ENCODE measurements around the gene CNIH1. TPM values are rescaled to one million over a fixed set of nuclear protein-coding genes. Genes with fewer than 3 reads are reported as not detected.
"Not testable (repeated sequence)": the region's sequence is repeated elsewhere in the genome, so short reads cannot be mapped to it uniquely, and the experiment has no call there.

CNIH1 gene
- total RNA-seq, 1 donor from 2014 or later: 101 TPM

- ATAC-seq: no peak
- intact Hi-C loops (cut with DNase I): no loop called here
- no peak for TF ChIP-seq CTCF (IDR thresholded peaks at IDR 0.05)
Observed at GRCh38 chr14:54411371-54411770, 29.8 kb downstream of the CNIH1 start.

GRCh38 chr14:54410215-54410614, 31.0 kb downstream of the CNIH1 start:
- H3K9me3 ChIP-seq: no peaks in the 10 kb centered on the region
- intact Hi-C loops (cut with DNase I): no loop called here
- no peak for TF ChIP-seq CTCF (IDR thresholded peaks at IDR 0.05)
- H3K27me3 ChIP-seq (ENCODE audit: low read depth): no peaks in the 10 kb centered on the region
- DNase-seq: no peak
- no peak overlapping the region for H3K4me3 ChIP-seq
- H3K4me1 ChIP-seq: no peaks in the 10 kb centered on the region
- H3K27ac ChIP-seq: no peak overlapping the region
- ATAC-seq: no peak
- no peaks in the 10 kb centered on the region for H3K36me3 ChIP-seq

More at GRCh38 chr14:54411371-54411770, 29.8 kb downstream of the CNIH1 start:
- no peaks in the 10 kb centered on the region for H3K27me3 ChIP-seq (ENCODE audit: low read depth)
- H3K9me3 ChIP-seq: no peaks in the 10 kb centered on the region
- DNase-seq: no peak
- no peak overlapping the region for H3K27ac ChIP-seq
- no peak overlapping the region for H3K4me3 ChIP-seq
- no peaks in the 10 kb centered on the region for H3K36me3 ChIP-seq
- H3K4me1 ChIP-seq: no peaks in the 10 kb centered on the region

GRCh38 chr14:54403401-54404005, 37.7 kb downstream of the CNIH1 start:
- H3K36me3 ChIP-seq; H3K27me3 ChIP-seq (ENCODE audit: low read depth); H3K4me1 ChIP-seq; H3K9me3 ChIP-seq; H3K27ac ChIP-seq; ATAC-seq; intact Hi-C loops (cut with DNase I); DNase-seq; H3K4me3 ChIP-seq: not testable (repeated sequence)

GRCh38 chr14:54399560-54399959, 41.6 kb downstream of the CNIH1 start:
- Histone ChIP-seq H3K4me1 (peaks cover 8% of the 10 kb centered on the region), H3K4me3 (no peak overlapping the region), H3K27me3 (ENCODE audit: low read depth) (no peaks in the 10 kb centered on the region), H3K9me3 (no peaks in the 10 kb centered on the region), H3K36me3 (no peaks in the 10 kb centered on the region), H3K27ac (no peak overlapping the region)
- TF ChIP-seq CTCF (IDR thresholded peaks at IDR 0.05): no peak
- intact Hi-C loops (cut with DNase I): no loop called here
- ATAC-seq (no peak), DNase-seq (no peak)

GRCh38 chr14:54396493-54397335, 44.5 kb downstream of the CNIH1 start, which contains the start of gene CDKN3:
TSS of gene CDKN3 (plus strand) at chr14:54397007. CDS start at chr14:54397069, 62 bp downstream.
- Histone ChIP-seq H3K27me3 (ENCODE audit: low read depth) (no peaks in the 10 kb centered on the region), H3K36me3 (no peaks in the 10 kb centered on the region), H3K4me1 (peaks cover 8% of the 10 kb centered on the region), H3K27ac (peak within 1 kb of the TSS; percentile 50), H3K4me3 (peak within 1 kb of the TSS; percentile 78), H3K9me3 (no peaks in the 10 kb centered on the region)
- intact Hi-C loops (cut with DNase I): no loop called here
- peak; percentile 99 for DNase-seq
- peak; percentile 55 for TF ChIP-seq CTCF (IDR thresholded peaks at IDR 0.05)
- ATAC-seq: peak; percentile 99 to 100

- H3K4me3 ChIP-seq: peak overlapping the region; percentile 78
Observed at GRCh38 chr14:54396183-54396492, 45.0 kb downstream of the CNIH1 start.

More at GRCh38 chr14:54396183-54396492, 45.0 kb downstream of the CNIH1 start:
- Histone ChIP-seq H3K4me1 (peaks cover 8% of the 10 kb centered on the region), H3K27me3 (ENCODE audit: low read depth) (no peaks in the 10 kb centered on the region), H3K9me3 (no peaks in the 10 kb centered on the region), H3K27ac (no peak overlapping the region), H3K36me3 (no peaks in the 10 kb centered on the region)
- no peak for TF ChIP-seq CTCF (IDR thresholded peaks at IDR 0.05)
- ATAC-seq (no peak), DNase-seq (no peak)
- intact Hi-C loops (cut with DNase I): no loop called here

Data from lower lobe of right lung (tissue), 2 donors.